Left ventricle myocardium inferior (tissue), 1 donor: ENCODE data around the gene CDK2AP2. TPM values are rescaled to one million over a fixed set of nuclear protein-coding genes. Genes with fewer than 3 reads are reported as not detected.
"Not testable (repeated sequence)": the region's sequence is repeated elsewhere in the genome, so short reads cannot be mapped to it uniquely, and the experiment has no call there.

ENCODE experiments used
- DNase-seq: peaks from one replicate; pipeline ENCODE4 v3.0.0-alpha.2; 2020
- H3K27ac ChIP-seq: fragments of 200-600 bp; replicated peaks from 2 replicates; pipeline ENCODE4 v1.8.0; 2021
- H3K27me3 ChIP-seq: fragments of 200-600 bp; 2 replicates; pipeline ENCODE4 v1.8.0; 2021; ENCODE audit warnings: low read depth
- H3K36me3 ChIP-seq: fragments of 200-600 bp; 2 replicates; pipeline ENCODE4 v1.8.0; 2021
- H3K4me1 ChIP-seq: fragments of 200-600 bp; 2 replicates; pipeline ENCODE4 v1.8.0; 2021
- H3K4me3 ChIP-seq: fragments of 200-600 bp; 2 replicates; pipeline ENCODE4 v1.8.0; 2021; ENCODE audit warnings: mild to moderate bottlenecking, moderate library complexity
- H3K9me3 ChIP-seq: fragments of 200-600 bp; replicated peaks from 2 replicates; pipeline ENCODE4 v1.8.0; 2021
- CTCF ChIP-seq: fragments of 200-600 bp; IDR thresholded peaks from 2 replicates; pipeline ENCODE4 v1.8.0; 2021; ENCODE audit warnings: antibody characterized with exemption, mild to moderate bottlenecking, borderline replicate concordance
- intact Hi-C: fragments of 100-400 bp; cut with micrococcal nuclease; formaldehyde crosslinking; loops from one replicate; pipeline ENCODE4 v1.11.0; 2022
- long read RNA-seq: library from polyadenylated mRNA; unstranded; transcript quantifications from one replicate; pipeline ENCODE4 v2.0.0, GENCODE V29; 2021
- total RNA-seq: library from RNA; stranded (reverse); fragmentation: NEBNext Ultra II Directional; extraction: Animal tissue kit (Norgen Biotek cat#: 25700); gene quantifications from one replicate; pipeline ENCODE4 v1.2.1, GENCODE V29; 2021
- donor health status: DM: no; HTN: yes; CAD: no; lungs with severe emphysema.

Gene CDK2AP2
- 66.1 TPM for total RNA-seq
- long read RNA-seq, transcript CDK2AP2-201 (4 exons, 1,378 nt): major isoform, 109 of 122 reads
- long read RNA-seq, transcript CDK2AP2-202 (3 exons, 1,692 nt): minor isoform, 5 of 122 reads
- long read RNA-seq, partial matches to known transcripts: 1 of 122 reads
- long read RNA-seq, other reads (novel, unspliced or antisense): 2 of 122 reads

GRCh38 chr11:67507864-67508485, at the start of gene CDK2AP2:
TSS of gene CDK2AP2 (minus strand) at chr11:67508162. CDS start at chr11:67508082, 80 bp downstream.
- intact Hi-C loops: loop anchor here (10.0 kb wide), 1 partner anchor 113 kb away; the partner anchor contains the start of gene RAD9A
- DNase-seq: peak; percentile 100
- peak within 1 kb of the TSS; percentile 100 for H3K27ac ChIP-seq
- H3K4me3 ChIP-seq: peak within 1 kb of the TSS; percentile 97
- H3K4me1 ChIP-seq: peaks cover 58% of the 10 kb centered on the region
- H3K27me3 ChIP-seq: peaks cover 11% of the 10 kb centered on the region
- peaks cover 8% of the 10 kb centered on the region for H3K36me3 ChIP-seq
- no peaks in the 10 kb centered on the region for H3K9me3 ChIP-seq
- TF ChIP-seq CTCF: no peak

- intact Hi-C loops: no loop called here
- no peak overlapping the region for H3K4me3 ChIP-seq
- no peak for TF ChIP-seq CTCF
- peaks cover 9% of the 10 kb centered on the region for H3K4me1 ChIP-seq
- no peaks in the 10 kb centered on the region for H3K27me3 ChIP-seq
- H3K27ac ChIP-seq: no peak overlapping the region
- no peaks in the 10 kb centered on the region for H3K9me3 ChIP-seq
- no peaks in the 10 kb centered on the region for H3K36me3 ChIP-seq
- DNase-seq: no peak
Measured at GRCh38 chr11:67556244-67556643, 48.3 kb upstream of the CDK2AP2 start.

DNA sequence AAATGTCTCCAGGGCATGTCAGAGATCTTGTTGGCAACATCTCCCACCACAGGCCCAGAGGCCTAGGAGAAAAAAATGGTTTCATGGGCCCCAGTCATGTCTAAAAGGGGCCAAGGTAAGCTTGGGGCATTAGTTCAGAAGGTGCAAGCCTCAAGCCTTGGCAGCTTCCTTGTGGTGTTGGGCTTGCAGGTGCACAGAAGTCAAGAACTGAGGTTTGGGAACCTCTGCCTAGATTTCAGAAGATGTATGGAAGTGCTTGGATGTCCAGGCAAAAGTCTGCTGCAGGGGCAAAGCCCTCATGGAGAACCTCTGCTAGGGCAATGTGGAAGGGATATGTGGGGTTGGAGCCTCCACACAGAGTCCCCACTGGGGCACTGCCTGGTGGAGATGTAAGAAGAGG, 43.7 kb upstream of the CDK2AP2 start:
- H3K27ac ChIP-seq, H3K36me3 ChIP-seq, DNase-seq, H3K9me3 ChIP-seq, H3K4me1 ChIP-seq, H3K27me3 ChIP-seq, H3K4me3 ChIP-seq, intact Hi-C loops: not testable (repeated sequence)

DNA sequence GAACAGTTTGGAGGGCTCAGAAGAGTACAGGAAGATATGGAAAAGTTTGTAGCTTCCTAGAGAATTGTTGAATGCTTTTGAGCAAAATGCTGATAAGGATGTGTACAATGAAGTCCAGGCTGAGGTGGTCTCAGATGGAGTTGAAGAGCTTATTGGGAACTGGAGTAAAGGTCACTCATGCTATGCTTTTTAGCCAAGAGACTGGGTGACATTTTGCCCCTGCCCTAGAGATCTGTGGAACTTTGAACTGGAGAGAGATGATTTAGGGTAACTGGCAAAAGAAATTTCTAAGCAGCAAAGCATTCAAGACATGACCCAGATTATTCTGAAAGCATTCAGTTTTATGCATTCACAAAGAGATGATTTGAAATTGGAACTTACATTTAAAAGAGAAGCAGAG, 43.2 kb upstream of the CDK2AP2 start:
- DNase-seq: no peak
- H3K4me1 ChIP-seq: no peaks in the 10 kb centered on the region
- no peaks in the 10 kb centered on the region for H3K36me3 ChIP-seq
- no peaks in the 10 kb centered on the region for H3K9me3 ChIP-seq
- no peak overlapping the region for H3K27ac ChIP-seq
- TF ChIP-seq CTCF: no peak
- no peaks in the 10 kb centered on the region for H3K27me3 ChIP-seq
- no peak overlapping the region for H3K4me3 ChIP-seq
- intact Hi-C loops: no loop called here

DNA sequence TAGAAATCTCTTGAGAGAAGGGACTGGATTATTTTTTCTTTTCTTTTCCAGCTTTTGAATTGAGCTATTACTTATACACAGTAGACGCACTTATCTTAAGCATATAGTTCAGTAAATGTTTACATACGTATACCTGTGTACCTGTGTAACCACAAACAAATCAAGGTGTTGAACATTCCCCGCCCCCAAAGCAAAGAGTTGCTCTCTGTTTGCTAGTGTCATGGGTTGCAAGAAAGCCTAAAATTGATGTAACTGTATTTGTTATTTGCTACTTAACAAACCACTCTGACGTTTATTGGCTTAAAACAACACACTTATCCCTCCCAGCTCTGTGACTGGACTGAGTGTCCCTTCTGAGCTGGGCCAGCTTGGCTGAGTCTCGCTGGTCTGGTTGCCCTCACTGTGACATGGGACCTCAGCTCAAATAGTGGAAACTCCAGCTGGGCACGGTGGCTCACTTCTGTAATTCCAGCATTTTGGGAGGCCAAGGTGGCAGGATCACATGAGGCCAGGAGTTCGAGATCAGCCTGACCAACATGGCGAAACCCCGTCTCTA, 40.7 kb upstream of the CDK2AP2 start:
- H3K4me1 ChIP-seq: peaks cover 17% of the 10 kb centered on the region
- H3K4me3 ChIP-seq: no peak overlapping the region
- no peak overlapping the region for H3K27ac ChIP-seq
- no peaks in the 10 kb centered on the region for H3K9me3 ChIP-seq
- intact Hi-C loops: no loop called here
- no peaks in the 10 kb centered on the region for H3K27me3 ChIP-seq
- TF ChIP-seq CTCF: no peak
- no peaks in the 10 kb centered on the region for H3K36me3 ChIP-seq
- DNase-seq: no peak

DNA sequence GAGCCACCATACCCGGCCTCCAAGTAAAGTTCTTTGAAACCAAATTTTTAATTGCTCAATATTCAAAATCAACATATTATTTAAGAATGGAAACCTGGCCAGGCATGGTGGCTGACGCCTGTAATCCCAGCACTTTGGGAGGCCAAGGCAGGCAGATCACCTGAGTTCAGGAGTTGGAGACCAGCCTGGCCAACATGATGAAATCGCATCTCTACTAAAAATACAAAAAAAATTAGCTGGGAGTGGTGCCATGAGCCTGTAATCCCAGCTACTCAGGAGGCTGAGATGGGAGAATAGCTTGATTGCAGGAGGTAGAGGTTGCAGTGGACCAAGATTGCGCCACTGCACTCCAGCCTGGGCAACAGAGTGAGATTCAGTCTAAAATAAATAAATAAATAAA, 40.1 kb upstream of the CDK2AP2 start:
- DNase-seq, H3K27me3 ChIP-seq, H3K4me3 ChIP-seq, H3K27ac ChIP-seq, H3K9me3 ChIP-seq, H3K36me3 ChIP-seq, intact Hi-C loops: not testable (repeated sequence)
- peaks cover 17% of the 10 kb centered on the region for H3K4me1 ChIP-seq
